HG03432 (cell line): Measurements from ENCODE around the gene H19.

Experiments used
- ATAC-seq: cut with Tn5 transposase; IDR thresholded peaks from one replicate; pipeline ENCODE4 v1.9.1; 2021; ENCODE audit warnings: mild to moderate bottlenecking, moderate library complexity; ENCODE audit not compliant: unreplicated experiment

Gene H19

GRCh38 chr11:1987024-1987423 lies 10.6 kb downstream of the H19 start:
- no peak for ATAC-seq

- no peak for ATAC-seq
These were observed 14.1 kb downstream of the H19 start for GRCh38 chr11:1983601-1983961.

- no peak for ATAC-seq
These were observed 14.6 kb downstream of the H19 start for GRCh38 chr11:1982873-1983600.

- no peak for ATAC-seq
These were observed 18.0 kb downstream of the H19 start for GRCh38 chr11:1979607-1980006.

GRCh38 chr11:1978720-1979473 lies 18.7 kb downstream of the H19 start:
- ATAC-seq, result no peak

- ATAC-seq, result no peak
These were observed 22.5 kb downstream of the H19 start for GRCh38 chr11:1975185-1975584.

GRCh38 chr11:1970956-1971355 lies 26.7 kb downstream of the H19 start:
- ATAC-seq, result no peak

- no peak for ATAC-seq
These were observed 27.9 kb downstream of the H19 start for GRCh38 chr11:1969776-1970175.

- no peak for ATAC-seq
These were observed 28.6 kb downstream of the H19 start for GRCh38 chr11:1969035-1969434.

- ATAC-seq, result no peak
These were observed 29.1 kb downstream of the H19 start for GRCh38 chr11:1968454-1969002.

- ATAC-seq, result no peak
These were observed 29.9 kb downstream of the H19 start for GRCh38 chr11:1967641-1968225.

- ATAC-seq, result no peak
These were observed 31.1 kb downstream of the H19 start for GRCh38 chr11:1966531-1966930.

GRCh38 chr11:1964955-1965354 lies 32.7 kb downstream of the H19 start:
- no peak for ATAC-seq

- no peak for ATAC-seq
These were observed 33.3 kb downstream of the H19 start for GRCh38 chr11:1964348-1964747.

GRCh38 chr11:1963864-1964263 lies 33.8 kb downstream of the H19 start:
- ATAC-seq, result no peak

- ATAC-seq, result no peak
These were observed 37.9 kb downstream of the H19 start for GRCh38 chr11:1959786-1960185.

GRCh38 chr11:1958367-1958766 lies 39.3 kb downstream of the H19 start:
- no peak for ATAC-seq

GRCh38 chr11:1953489-1954266 lies 44.0 kb downstream of the H19 start:
- no peak for ATAC-seq

- no peak for ATAC-seq
These were observed 44.7 kb downstream of the H19 start for GRCh38 chr11:1952806-1953482.

- ATAC-seq, result no peak
These were observed 47.7 kb downstream of the H19 start for GRCh38 chr11:1949922-1950321.

GRCh38 chr11:1949302-1949701 lies 48.3 kb downstream of the H19 start:
- ATAC-seq, result no peak
